PC-9 (cell line): ENCODE measurements around the gene THYN1. TPM values are rescaled to one million over a fixed set of nuclear protein-coding genes. Genes with fewer than 3 reads are reported as not detected.

ENCODE experiments used
- BruUV-seq: library from RNA; stranded (reverse); fragments of 400-500 nt; replicated peaks from 2 replicates; lab custom pipeline; 2021; lab: Mats Ljungman, UMichigan
- CTCF ChIA-PET: fragments of 300-600 bp; sonication (Branson Sonifier 250); formaldehyde crosslinking; loops from one replicate; lab custom pipeline; 2022; ENCODE audit warnings: antibody characterized with exemption; lab: Charles Lee
- POLR2A ChIA-PET: fragments of 300-600 bp; sonication (Branson Sonifier 250); formaldehyde crosslinking; loops from one replicate; lab custom pipeline; 2022; ENCODE audit warnings: antibody characterized with exemption; ENCODE audit not compliant: unreplicated experiment; lab: Charles Lee
- DNase-seq, 2 experiments: peaks; one replicate each; pipeline versions ENCODE4 v3.0.0 to v3.0.0-alpha.2; 2015 to 2022; ENCODE audit warnings: mixed read lengths in 1 of 2
- H2AFZ ChIP-seq: fragments of 200-600 bp; sonication (generic); 2 replicates; pipeline ENCODE4 v1.8.1; 2017; ENCODE audit warnings: antibody characterized with exemption
- H3F3A ChIP-seq: fragments of 200-600 bp; sonication (generic); 2 replicates; pipeline ENCODE4 v1.8.1; 2017; ENCODE audit warnings: antibody characterized with exemption, mild to moderate bottlenecking, low read depth; ENCODE audit not compliant: insufficient read depth
- H3K27ac ChIP-seq: fragments of 200-600 bp; sonication (generic); 2 replicates; pipeline ENCODE4 v1.6.1; 2016; ENCODE audit warnings: mixed run types
- H3K27me3 ChIP-seq: fragments of 200-600 bp; sonication (generic); 2 replicates; pipeline ENCODE4 v1.6.1; 2016; ENCODE audit warnings: low read depth, mixed run types; ENCODE audit not compliant: insufficient read depth
- H3K36me3 ChIP-seq: fragments of 200-600 bp; sonication (generic); 2 replicates; pipeline ENCODE4 v1.6.1; 2016; ENCODE audit warnings: low read depth, mixed run types
- H3K4me1 ChIP-seq: fragments of 200-600 bp; sonication (generic); replicated peaks from 2 replicates; pipeline ENCODE4 v1.6.1; 2016; ENCODE audit warnings: mixed run types; ENCODE audit not compliant: insufficient read depth
- H3K4me2 ChIP-seq: fragments of 200-600 bp; sonication (generic); 2 replicates; pipeline ENCODE4 v1.6.1; 2017; ENCODE audit warnings: mixed run types
- H3K4me3 ChIP-seq: fragments of 200-600 bp; sonication (generic); 2 replicates; pipeline ENCODE4 v1.6.1; 2016; ENCODE audit warnings: mixed run types
- H3K79me2 ChIP-seq: fragments of 200-600 bp; sonication (generic); 2 replicates; pipeline ENCODE4 v1.6.1; 2017; ENCODE audit warnings: low read depth, mixed run types
- H3K9me2 ChIP-seq: fragments of 200-600 bp; sonication (generic); 2 replicates; pipeline ENCODE4 v1.8.1; 2017; ENCODE audit warnings: mild to moderate bottlenecking; ENCODE audit not compliant: insufficient read depth
- H3K9me3 ChIP-seq: fragments of 200-600 bp; sonication (generic); 2 replicates; pipeline ENCODE4 v1.8.1; 2016; ENCODE audit warnings: low read depth; ENCODE audit not compliant: insufficient read depth
- H4K20me1 ChIP-seq: fragments of 200-600 bp; sonication (generic); 2 replicates; pipeline ENCODE4 v1.8.1; 2017; ENCODE audit not compliant: insufficient read depth
- EZH2 ChIP-seq: fragments of 200-600 bp; sonication (generic); IDR thresholded peaks from 2 replicates; pipeline ENCODE4 v1.8.0; 2017; ENCODE audit warnings: antibody characterized with exemption, low read depth
- intact Hi-C: fragments of 100-400 bp; cut with micrococcal nuclease; formaldehyde crosslinking; loops from one replicate; pipeline ENCODE4 v1.10.0; 2022; ENCODE audit not compliant: unreplicated experiment
- total RNA-seq: library from RNA; stranded (reverse); gene quantifications from 2 replicates; pipeline ENCODE4 v1.2.3, GENCODE V29; 2021
- TF ChIP-seq, protein P1 (sequence below): fragments of 200-600 bp; sonication (generic); conservative IDR thresholded peaks from 2 replicates; pipeline ENCODE4 v1.6.1; 2017; ENCODE audit warnings: mixed run types, antibody characterized with exemption, mild to moderate bottlenecking, moderate library complexity

THYN1 gene
- total RNA-seq, 1 experiment from 2014 or later = 29.8 TPM

DNA sequence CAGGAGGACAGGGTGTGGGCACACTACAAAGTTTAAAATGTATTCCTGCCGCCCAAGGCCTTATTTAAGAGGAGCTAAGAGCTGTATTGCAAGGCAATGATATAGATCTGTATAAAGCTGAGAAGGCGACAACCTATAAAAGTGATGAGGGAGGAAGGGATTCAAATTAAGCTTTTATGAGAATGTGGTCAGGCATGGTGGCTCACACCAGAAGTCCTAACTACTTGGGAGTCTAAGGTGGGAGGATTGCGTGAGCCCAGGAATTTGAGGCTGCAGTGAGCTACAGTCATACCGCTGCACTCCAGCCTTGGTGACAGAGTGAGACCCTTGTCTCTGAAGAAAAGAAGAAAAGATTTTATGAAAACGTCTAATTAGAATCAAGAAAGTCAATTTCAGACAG lies 13.3 kb upstream of the THYN1 start:
- no peaks in the 10 kb centered on the region for H3K36me3 ChIP-seq
- H2AFZ ChIP-seq = 0 out of 2 replicates have a peak overlapping the region, but pooled peaks have one; percentile 4
- H3K9me2 ChIP-seq = no peaks in the 10 kb centered on the region
- peak in 1 of 2 experiments; percentile 88 for DNase-seq
- CTCF ChIA-PET = no interaction called here
- TF ChIP-seq, protein P1, sequence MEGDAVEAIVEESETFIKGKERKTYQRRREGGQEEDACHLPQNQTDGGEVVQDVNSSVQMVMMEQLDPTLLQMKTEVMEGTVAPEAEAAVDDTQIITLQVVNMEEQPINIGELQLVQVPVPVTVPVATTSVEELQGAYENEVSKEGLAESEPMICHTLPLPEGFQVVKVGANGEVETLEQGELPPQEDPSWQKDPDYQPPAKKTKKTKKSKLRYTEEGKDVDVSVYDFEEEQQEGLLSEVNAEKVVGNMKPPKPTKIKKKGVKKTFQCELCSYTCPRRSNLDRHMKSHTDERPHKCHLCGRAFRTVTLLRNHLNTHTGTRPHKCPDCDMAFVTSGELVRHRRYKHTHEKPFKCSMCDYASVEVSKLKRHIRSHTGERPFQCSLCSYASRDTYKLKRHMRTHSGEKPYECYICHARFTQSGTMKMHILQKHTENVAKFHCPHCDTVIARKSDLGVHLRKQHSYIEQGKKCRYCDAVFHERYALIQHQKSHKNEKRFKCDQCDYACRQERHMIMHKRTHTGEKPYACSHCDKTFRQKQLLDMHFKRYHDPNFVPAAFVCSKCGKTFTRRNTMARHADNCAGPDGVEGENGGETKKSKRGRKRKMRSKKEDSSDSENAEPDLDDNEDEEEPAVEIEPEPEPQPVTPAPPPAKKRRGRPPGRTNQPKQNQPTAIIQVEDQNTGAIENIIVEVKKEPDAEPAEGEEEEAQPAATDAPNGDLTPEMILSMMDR = no peak
- TF ChIP-seq EZH2 = no peak
- H4K20me1 ChIP-seq = no peaks in the 10 kb centered on the region
- H3K4me2 ChIP-seq = peak overlapping the region; percentile 56
- peak overlapping the region; percentile 66 for H3K27ac ChIP-seq
- H3K27me3 ChIP-seq = no peaks in the 10 kb centered on the region
- H3K79me2 ChIP-seq = no peaks in the 10 kb centered on the region
- no peaks in the 10 kb centered on the region; the same call in 1 of the 2 replicates for H3K9me3 ChIP-seq
- peaks cover 36% of the 10 kb centered on the region for H3K4me1 ChIP-seq
- BruUV-seq = no TSS peak
- intact Hi-C loops = no loop called here
- no peak overlapping the region for H3K4me3 ChIP-seq
- H3F3A ChIP-seq = peaks cover 33% of the 10 kb centered on the region
- POLR2A ChIA-PET = no interaction called here

DNA sequence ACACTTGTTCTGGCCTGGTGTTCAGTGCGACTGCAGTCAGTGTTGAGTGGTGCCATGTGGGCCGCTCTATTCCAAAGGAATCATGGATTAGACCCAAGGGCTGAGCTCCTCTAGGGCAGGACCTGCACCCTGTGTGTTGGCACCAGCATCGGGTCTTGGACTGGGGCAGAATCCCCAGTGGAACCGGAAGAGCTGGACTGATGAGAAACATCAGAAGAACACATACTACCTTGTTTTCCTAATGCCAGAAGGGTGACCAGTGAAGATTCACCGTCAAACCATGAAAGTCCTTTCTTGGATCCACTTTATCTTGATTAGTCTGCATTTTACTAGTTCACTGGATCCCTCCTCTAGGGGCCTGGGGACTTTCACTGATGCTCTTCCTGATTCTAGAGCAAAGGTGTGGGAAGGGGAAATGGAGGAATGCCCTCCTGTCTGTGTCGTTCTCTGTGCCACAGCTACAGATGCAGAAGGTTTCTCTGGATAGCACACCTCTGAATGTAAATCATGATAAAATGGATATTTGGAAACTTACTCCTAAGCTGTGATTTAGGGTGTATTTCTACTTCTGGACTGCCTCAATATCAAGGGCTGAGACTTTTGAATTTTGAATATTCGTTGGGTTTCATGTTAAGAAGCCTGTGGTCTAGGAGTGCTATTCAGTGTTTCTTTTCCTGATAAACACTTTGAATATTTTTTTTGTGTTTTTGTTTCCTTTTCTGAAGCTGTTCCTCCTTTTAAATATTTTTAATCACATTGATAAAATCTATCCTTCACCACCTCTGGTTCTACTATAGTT lies 12.0 kb upstream of the THYN1 start:
- POLR2A ChIA-PET = no interaction called here

More for the DNA sequence above, 12.0 kb upstream of the THYN1 start:
- BruUV-seq = no TSS peak
- intact Hi-C loops = no loop called here
- no peak for DNase-seq
- Histone ChIP-seq H3K79me2 (no peaks in the 10 kb centered on the region), H3K27me3 (no peaks in the 10 kb centered on the region), H3K4me2 (0 out of 2 replicates have a peak overlapping the region, but pooled peaks have one; percentile 56), H3K4me1 (peaks cover 36% of the 10 kb centered on the region), H3K9me2 (no peaks in the 10 kb centered on the region), H3K4me3 (no peak overlapping the region), H2AFZ (no peak overlapping the region), H3F3A (peaks cover 33% of the 10 kb centered on the region), H3K9me3 (no peaks in the 10 kb centered on the region; the same call in 1 of the 2 replicates), H3K36me3 (no peaks in the 10 kb centered on the region), H4K20me1 (no peaks in the 10 kb centered on the region), H3K27ac (peak overlapping the region; percentile 66; the same call in 1 of the 2 replicates)
- CTCF ChIA-PET = no interaction called here
- no peak for TF ChIP-seq EZH2
- TF ChIP-seq, protein P1 = no peak
